Fibroblast of villous mesenchyme (primary cell): ENCODE results near the gene S100A11. TPM values are rescaled to one million over a fixed set of nuclear protein-coding genes. Genes with fewer than 3 reads are reported as not detected.

Source experiments
- DNase-seq: peaks from one replicate; pipeline ENCODE4 v3.0.0-alpha.2; 2010; ENCODE audit warnings: low read depth
- H3K4me3 ChIP-seq: 2 replicates; pipeline ENCODE4 v1.5.1; 2011; ENCODE audit warnings: low read depth, mild to moderate bottlenecking, low read length
- total RNA-seq: library from RNA; depleted of rRNA; stranded (reverse); fragments of >200 nt; gene quantifications from 2 replicates; pipeline ENCODE4 v1.2.3, GENCODE V29; 2012
- TF ChIP-seq, protein P1 (sequence below): IDR thresholded peaks from 2 replicates; pipeline ENCODE4 v1.5.1; 2012; ENCODE audit warnings: low read depth, mild to moderate bottlenecking, low read length; ENCODE audit not compliant: insufficient read depth

S100A11 gene
- total RNA-seq, 1 donor = 126 TPM

- TF ChIP-seq, protein P1, sequence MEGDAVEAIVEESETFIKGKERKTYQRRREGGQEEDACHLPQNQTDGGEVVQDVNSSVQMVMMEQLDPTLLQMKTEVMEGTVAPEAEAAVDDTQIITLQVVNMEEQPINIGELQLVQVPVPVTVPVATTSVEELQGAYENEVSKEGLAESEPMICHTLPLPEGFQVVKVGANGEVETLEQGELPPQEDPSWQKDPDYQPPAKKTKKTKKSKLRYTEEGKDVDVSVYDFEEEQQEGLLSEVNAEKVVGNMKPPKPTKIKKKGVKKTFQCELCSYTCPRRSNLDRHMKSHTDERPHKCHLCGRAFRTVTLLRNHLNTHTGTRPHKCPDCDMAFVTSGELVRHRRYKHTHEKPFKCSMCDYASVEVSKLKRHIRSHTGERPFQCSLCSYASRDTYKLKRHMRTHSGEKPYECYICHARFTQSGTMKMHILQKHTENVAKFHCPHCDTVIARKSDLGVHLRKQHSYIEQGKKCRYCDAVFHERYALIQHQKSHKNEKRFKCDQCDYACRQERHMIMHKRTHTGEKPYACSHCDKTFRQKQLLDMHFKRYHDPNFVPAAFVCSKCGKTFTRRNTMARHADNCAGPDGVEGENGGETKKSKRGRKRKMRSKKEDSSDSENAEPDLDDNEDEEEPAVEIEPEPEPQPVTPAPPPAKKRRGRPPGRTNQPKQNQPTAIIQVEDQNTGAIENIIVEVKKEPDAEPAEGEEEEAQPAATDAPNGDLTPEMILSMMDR = no peak
- H3K4me3 ChIP-seq = no peak overlapping the region
- DNase-seq = no peak
These were observed 38.0 kb downstream of the S100A11 start for GRCh38 chr1:151998611-151999362.

- H3K4me3 ChIP-seq = no peak overlapping the region
- DNase-seq = no peak
- TF ChIP-seq, protein P1 = no peak
These were observed 39.6 kb downstream of the S100A11 start for GRCh38 chr1:151997284-151997570.

DNA sequence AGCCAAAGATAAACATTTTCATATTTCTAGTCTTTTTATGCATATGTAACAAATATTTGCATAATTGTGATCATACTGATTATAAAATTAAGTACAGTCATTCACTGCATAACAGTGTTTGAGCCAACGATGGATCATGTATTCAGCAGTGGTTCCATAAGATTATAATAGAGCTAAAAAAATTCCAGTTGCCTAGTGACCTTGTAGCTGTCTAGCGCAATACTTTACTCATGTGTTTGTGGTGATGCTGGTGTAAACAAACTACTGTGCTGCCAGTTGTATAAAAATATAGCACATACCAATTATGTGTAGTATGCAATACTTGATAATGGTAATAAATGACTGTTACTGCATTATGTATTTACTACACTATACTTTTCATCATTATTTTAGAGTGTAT lies 41.0 kb downstream of the S100A11 start:
- DNase-seq = peak; percentile 71
- no peak overlapping the region for H3K4me3 ChIP-seq
- TF ChIP-seq, protein P1 = no peak

DNA sequence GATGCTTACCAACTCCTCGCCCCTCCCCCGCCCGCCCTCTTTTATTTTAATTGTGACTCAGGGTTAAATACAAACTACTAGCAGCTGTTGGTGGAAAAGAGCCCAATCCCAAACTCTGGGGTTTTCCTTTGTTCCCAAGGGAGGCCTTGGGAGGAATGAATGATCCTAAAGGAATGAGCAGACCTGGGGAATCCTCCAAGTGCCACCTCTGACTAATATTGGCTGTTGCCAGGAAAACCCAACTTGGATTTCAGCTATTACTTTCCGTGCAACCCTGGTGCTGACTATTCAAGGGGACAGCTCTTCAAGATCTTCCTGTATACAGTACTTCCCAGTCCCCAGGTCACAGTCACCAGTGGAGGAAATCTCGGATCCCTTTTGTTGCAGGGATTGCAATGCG lies 41.8 kb downstream of the S100A11 start:
- peak; percentile 59 for DNase-seq
- TF ChIP-seq, protein P1 = no peak
- no peak overlapping the region for H3K4me3 ChIP-seq

DNA sequence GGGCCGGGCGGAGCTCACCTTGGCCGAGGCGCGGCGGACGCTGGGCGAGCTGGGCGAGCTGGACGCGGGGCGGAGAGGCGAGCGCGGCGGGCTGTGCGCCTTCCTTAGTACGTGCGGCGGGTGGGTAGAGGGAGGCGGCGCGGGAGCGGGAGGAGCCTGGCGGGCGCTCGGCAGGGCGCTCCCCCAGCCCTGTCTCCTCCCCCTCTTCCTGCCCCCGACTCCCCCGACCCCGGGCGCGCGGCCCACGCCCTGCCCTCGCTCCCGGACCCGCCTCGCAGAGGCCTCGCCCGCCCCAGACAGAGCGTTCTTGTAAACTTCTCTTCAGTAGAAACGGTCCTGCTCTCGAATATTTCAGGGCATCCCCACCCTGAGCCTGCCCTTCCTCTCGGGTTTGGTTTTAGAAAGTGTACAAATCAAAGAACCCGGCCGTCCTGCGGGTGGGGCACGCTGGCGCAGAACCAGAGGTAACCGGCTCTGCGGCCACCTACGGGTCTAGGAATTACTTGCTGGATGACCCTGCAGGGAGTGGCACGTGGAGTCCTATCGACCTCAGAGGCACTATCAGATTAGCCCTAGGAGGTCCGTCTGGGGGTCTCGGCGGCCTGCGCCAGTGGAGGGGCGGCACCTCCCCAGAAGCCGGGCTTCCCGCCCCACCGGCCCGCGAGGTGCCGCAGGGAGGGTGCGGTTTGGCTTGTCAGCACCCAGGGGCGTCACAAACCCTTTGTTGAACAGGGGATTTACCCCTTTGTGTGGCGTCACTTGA lies 42.9 kb downstream of the S100A11 start, which contains the start of gene S100A10:
TSS of gene S100A10 (minus strand) at position 126 of the 763 bp plus-strand sequence. CDS start 7,629 bp downstream, outside the sequence.
- peak within 1 kb of the TSS; percentile 77 for H3K4me3 ChIP-seq
- TF ChIP-seq, protein P1 = no peak
- DNase-seq = peak; percentile 83

- TF ChIP-seq, protein P1 = no peak
- peak overlapping the region; percentile 77 for H3K4me3 ChIP-seq
- DNase-seq = no peak
These were observed 43.6 kb downstream of the S100A11 start for GRCh38 chr1:151993084-151993733.
